Endothelial cell of umbilical vein (primary cell): ENCODE results near the gene GCLC.

Source experiments
- CTCF ChIP-seq, 2 donors: IDR thresholded peaks; 1 replicate in 1 of 2; 2 replicates in 1 of 2; pipeline ENCODE4 v1.5.1; 2011; ENCODE audit warnings: low read length in 2 of 2, mild to moderate bottlenecking in 2 of 2, moderate library complexity in 2 of 2, control low read depth in 1 of 2, inconsistent platforms in 1 of 2, low read depth in 1 of 2; ENCODE audit not compliant: insufficient read depth in 1 of 2; ENCODE audit errors: extremely low read depth in 1 of 2
- EZH2 ChIP-seq: IDR thresholded peaks from 2 replicates; pipeline ENCODE4 v1.6.1; 2012; ENCODE audit warnings: borderline replicate concordance, low read depth, mild to moderate bottlenecking, moderate library complexity, low read length, inconsistent platforms; ENCODE audit not compliant: severe bottlenecking
- MAX ChIP-seq: IDR thresholded peaks from 2 replicates; pipeline ENCODE4 v1.6.1; 2011; ENCODE audit not compliant: insufficient read depth, insufficient read length
- POLR2A ChIP-seq: IDR thresholded peaks from 2 replicates; pipeline ENCODE4 v1.6.1; 2012; ENCODE audit warnings: low read depth, mild to moderate bottlenecking, control low read depth, low read length
- POLR2AphosphoS5 ChIP-seq: IDR thresholded peaks from 2 replicates; pipeline ENCODE4 v1.6.1; 2012; ENCODE audit warnings: low read depth, mild to moderate bottlenecking, control low read depth, low read length, moderate library complexity; ENCODE audit not compliant: insufficient read depth

- TF ChIP-seq POLR2A (no peak), CTCF (IDR thresholded peaks at IDR 0.05; ENCODE audit: extremely low read depth in 1 of 2, insufficient read depth in 1 of 2, low read depth in 1 of 2, low read length in 2 of 2) (no peak), EZH2 (no peak), POLR2AphosphoS5 (no peak), MAX (no peak)
Observed at GRCh38 chr6:53532942-53533341, 12.0 kb downstream of the GCLC start.
